Ovary (tissue), 9 donors: Measurements from ENCODE around the gene COL5A1. TPM values are rescaled to one million over a fixed set of nuclear protein-coding genes. Genes with fewer than 3 reads are reported as not detected.

Experiments used
- DNase-seq, 5 donors: peaks; one replicate each; pipeline ENCODE4 v3.0.0-alpha.2; 2019 to 2020
- H3K27ac ChIP-seq, 2 donors: fragments of 200-600 bp; one replicate each; pipeline versions ENCODE4 v1.5.1 to v1.8.0; 2019 to 2022
- H3K27me3 ChIP-seq: fragments of 200-600 bp; one replicate; pipeline ENCODE4 v1.8.0; 2022
- H3K36me3 ChIP-seq: fragments of 200-600 bp; sonication (generic); one replicate; pipeline ENCODE4 v1.5.1; 2019
- H3K4me1 ChIP-seq: one replicate; pipeline ENCODE4 v1.8.1; 2013; ENCODE audit warnings: mild to moderate bottlenecking, moderate library complexity; ENCODE audit not compliant: insufficient read depth
- H3K4me3 ChIP-seq: fragments of 200-600 bp; sonication (generic); one replicate; pipeline ENCODE4 v1.5.1; 2017
- H3K9me3 ChIP-seq, 2 donors: fragments of 200-600 bp in 1 of 2; sonication (generic) in 1 of 2; one replicate each; pipeline versions ENCODE4 v1.5.1 to v1.8.1; 2013 to 2019; ENCODE audit warnings: mild to moderate bottlenecking in 1 of 2, moderate library complexity in 1 of 2
- CTCF ChIP-seq, 3 donors: fragments of 450-650 bp in 2 of 3; fragments of 200-600 bp in 1 of 3; IDR thresholded peaks; one replicate each; pipeline versions ENCODE4 v1.5.1 to v1.8.0; 2016 to 2022; ENCODE audit warnings: antibody characterized with exemption in 3 of 3, mild to moderate bottlenecking in 1 of 3
- EP300 ChIP-seq: sonication (generic); formaldehyde crosslinking; IDR thresholded peaks from one replicate; pipeline ENCODE4 v1.6.1; 2017; ENCODE audit warnings: antibody characterized with exemption
- POLR2A ChIP-seq: fragments of 450-650 bp; IDR thresholded peaks from one replicate; pipeline ENCODE4 v1.6.1; 2017; ENCODE audit warnings: antibody characterized with exemption, mild to moderate bottlenecking, moderate library complexity
- WGBS, 3 donors: extraction: QIAGEN DNeasy Blood & Tissue Kit in 1 of 3; methylation state at CpG; one replicate each; pipeline versions ENCODE4 v1.1.5 to v1.1.7; 2013 to 2017; 5-methylcytosine and 5-hydroxymethylcytosine counted together
- intact Hi-C, 4 donors: fragments of 100-400 bp; cut with DNase I; formaldehyde crosslinking; loops; one replicate each; pipeline versions ENCODE4 v1.11.0 to v1.15.1; 2022 to 2023
- polyA plus RNA-seq, 2 donors: library from polyadenylated mRNA; stranded (reverse); fragments of 200-250 nt in 1 of 2; fragments of 350-450 nt in 1 of 2; fragmentation: Illumina TruSeq in 1 of 2; extraction: RNeasy Lipid Tissue Mini Kit (QIAGEN cat#74804) in 1 of 2; gene quantifications; one replicate each; pipeline ENCODE4 v1.2.3, GENCODE V29; 2013 to 2014
- total RNA-seq, 7 donors: library from RNA; depleted of rRNA in 2 of 7; stranded (reverse); fragments of >200 nt in 2 of 7; fragmentation: NEBNext Ultra II Directional in 3 of 7; extraction: Animal tissue kit (Norgen Biotek cat#: 25700) in 3 of 7; gene quantifications; one replicate each; pipeline versions ENCODE4 v1.1.0 to v1.2.4, GENCODE V29; 2016 to 2023
- donor health status: DM: no; HTN: no; CAD: no; lungs with moderate emphysema.
- donor health status: DM: no; HTN: no; CAD: no.
- donor health status: Bipolar disorder and iron deficiency.
- donor health status: DM: yes; HTN: yes; CAD: no.
- donor health status: DM: no; HTN: no; CAD: no.
- donor health status: DM: yes; HTN: yes; CAD: no.

COL5A1 gene
- total and polyA plus RNA-seq, 9 donors = 28.1 to 117 (median 54.6) TPM

- TF ChIP-seq CTCF (IDR thresholded peaks at IDR 0.05) (no peak), POLR2A (no peak), EP300 (no peak)
- H3K27me3 ChIP-seq = no peaks in the 10 kb centered on the region
- intact Hi-C loops = no loop called here
- DNase-seq = no peak
- no peaks in the 10 kb centered on the region for H3K36me3 ChIP-seq
- H3K9me3 ChIP-seq = no peaks in the 10 kb centered on the region
- H3K4me1 ChIP-seq = peaks cover 1% of the 10 kb centered on the region
- 85 to 87% (median 87%) methylated on average over 16 of the region's 16 CpGs for WGBS, 3 donors
- no peak overlapping the region for H3K4me3 ChIP-seq
- H3K27ac ChIP-seq = no peak overlapping the region
Observed at GRCh38 chr9:134815435-134816214, 174.0 kb downstream of the COL5A1 start.

GRCh38 chr9:134816264-134816663, 174.7 kb downstream of the COL5A1 start:
- DNase-seq = no peak
- H3K27ac ChIP-seq = no peak overlapping the region
- no peaks in the 10 kb centered on the region for H3K36me3 ChIP-seq
- H3K4me1 ChIP-seq = peaks cover 1% of the 10 kb centered on the region
- H3K27me3 ChIP-seq = no peaks in the 10 kb centered on the region
- intact Hi-C loops = no loop called here
- WGBS, 3 donors = 85 to 91% (median 87%) methylated on average over 16 of the region's 16 CpGs
- no peak overlapping the region for H3K4me3 ChIP-seq
- H3K9me3 ChIP-seq = no peaks in the 10 kb centered on the region
- no peak for TF ChIP-seq EP300
- TF ChIP-seq CTCF (IDR thresholded peaks at IDR 0.05) = no peak
- no peak for TF ChIP-seq POLR2A

GRCh38 chr9:134818000-134818568, 176.5 kb downstream of the COL5A1 start:
- no peak for TF ChIP-seq CTCF (IDR thresholded peaks at IDR 0.05)
- TF ChIP-seq EP300 = no peak
- TF ChIP-seq POLR2A = no peak
- Histone ChIP-seq H3K4me1 (no peaks in the 10 kb centered on the region), H3K27ac (no peak overlapping the region), H3K9me3 (no peaks in the 10 kb centered on the region), H3K4me3 (no peak overlapping the region), H3K36me3 (no peaks in the 10 kb centered on the region), H3K27me3 (no peaks in the 10 kb centered on the region)
- no peak for DNase-seq
- 91 to 94% (median 93%) methylated on average over 25 to 29 of the region's 29 CpGs for WGBS, 3 donors
- intact Hi-C loops = no loop called here

- no peaks in the 10 kb centered on the region for H3K9me3 ChIP-seq
- intact Hi-C loops = no loop called here
- TF ChIP-seq POLR2A = no peak
- TF ChIP-seq EP300 = no peak
- no peak for TF ChIP-seq CTCF (IDR thresholded peaks at IDR 0.05)
- H3K4me1 ChIP-seq = no peaks in the 10 kb centered on the region
- no peak overlapping the region for H3K4me3 ChIP-seq
- no peaks in the 10 kb centered on the region for H3K36me3 ChIP-seq
- WGBS, 3 donors = 88 to 89% (median 89%) methylated on average over 16 of the region's 16 CpGs
- H3K27ac ChIP-seq = no peak overlapping the region
- DNase-seq = no peak
- no peaks in the 10 kb centered on the region for H3K27me3 ChIP-seq
Observed at GRCh38 chr9:134818591-134818990, 177.0 kb downstream of the COL5A1 start.
